GM19351 (cell line): ENCODE results near the gene TOMM70.
"Not testable (repeated sequence)": the region's sequence is repeated elsewhere in the genome, so short reads cannot be mapped to it uniquely, and the experiment has no call there.

ENCODE experiments used
- ATAC-seq: cut with Tn5 transposase; IDR thresholded peaks from one replicate; pipeline ENCODE4 v1.9.1; 2021; ENCODE audit warnings: mild to moderate bottlenecking, moderate library complexity; ENCODE audit not compliant: unreplicated experiment

The TOMM70 gene

GRCh38 chr3:100329800-100330489 lies 70.9 kb downstream of the TOMM70 start:
- no peak for ATAC-seq

- ATAC-seq, result not testable (repeated sequence)
Observed at GRCh38 chr3:100327377-100327776, 73.5 kb downstream of the TOMM70 start.

GRCh38 chr3:100325827-100326226 lies 75.1 kb downstream of the TOMM70 start:
- ATAC-seq, result no peak

GRCh38 chr3:100324044-100324443 lies 76.8 kb downstream of the TOMM70 start:
- no peak for ATAC-seq

- no peak for ATAC-seq
Observed at GRCh38 chr3:100319951-100320350, 80.9 kb downstream of the TOMM70 start.

GRCh38 chr3:100317912-100318311 lies 83.0 kb downstream of the TOMM70 start:
- peak; percentile 56 for ATAC-seq

- ATAC-seq, result peak; percentile 82
Observed at GRCh38 chr3:100316641-100317069, 84.2 kb downstream of the TOMM70 start.
